T-cell (primary cell): Measurements from ENCODE around the gene GNAI1. TPM values are rescaled to one million over a fixed set of nuclear protein-coding genes. Genes with fewer than 3 reads are reported as not detected.

Experiments
- ATAC-seq, 4 experiments: fragments of 200-7000 bp in 3 of 4; fragments of 150-1000 bp in 1 of 4; cut with Tn5 transposase; replicated peaks in 1 of 4; 1 replicate in 3 of 4; 2 replicates in 1 of 4; pipeline ENCODE4 v1.10.0; 2021; ENCODE audit warnings: moderate library complexity in 3 of 4, mild to moderate bottlenecking in 2 of 4, moderate number of reproducible peaks in 1 of 4
- CTCF ChIA-PET, 2 donors: fragments of 300-600 bp; sonication (Branson Sonifier 250); formaldehyde crosslinking; loops; one replicate each; lab custom pipeline; 2022; ENCODE audit warnings: antibody characterized with exemption in 2 of 2; lab: Charles Lee
- POLR2A ChIA-PET, 2 donors: fragments of 300-600 bp; sonication (Branson Sonifier 250); formaldehyde crosslinking; loops; one replicate each; lab custom pipeline; 2022; ENCODE audit warnings: antibody characterized with exemption in 2 of 2; lab: Charles Lee
- DNase-seq, 35 experiments: peaks; one replicate each; pipeline versions ENCODE4 v3.0.0 to v3.0.0-alpha.2; 2013 to 2023
- H3K27ac ChIP-seq: one replicate; pipeline ENCODE4 v1.5.1; 2013; ENCODE audit warnings: low read length
- H3K27me3 ChIP-seq, 2 experiments: replicated peaks in 1 of 2; 1 replicate in 1 of 2; 2 replicates in 1 of 2; pipeline versions ENCODE4 v1.6.1 to v1.7.0; 2013; ENCODE audit warnings: low read length in 1 of 2, mixed read lengths in 1 of 2; ENCODE audit not compliant: control insufficient read depth in 2 of 2, insufficient read depth in 2 of 2; ENCODE audit errors: extremely low read depth in 1 of 2
- H3K36me3 ChIP-seq, 2 donors: 1 replicate in 1 of 2; 2 replicates in 1 of 2; pipeline versions ENCODE4 v1.6.1 to v1.7.0; 2013; ENCODE audit warnings: low read length in 1 of 2; ENCODE audit not compliant: control insufficient read depth in 2 of 2, insufficient read depth in 1 of 2; ENCODE audit errors: extremely low read depth in 1 of 2
- H3K4me1 ChIP-seq, 2 experiments: 1 replicate in 1 of 2; 2 replicates in 1 of 2; pipeline versions ENCODE4 v1.6.1 to v1.7.0; 2013; ENCODE audit warnings: low read length in 2 of 2, mixed read lengths in 1 of 2; ENCODE audit not compliant: insufficient read depth in 2 of 2, control insufficient read depth in 1 of 2; ENCODE audit errors: extremely low read depth in 1 of 2
- H3K4me3 ChIP-seq, 2 donors: 1 replicate in 1 of 2; 2 replicates in 1 of 2; pipeline versions ENCODE4 v1.5.1 to v1.7.0; 2013; ENCODE audit warnings: mild to moderate bottlenecking in 2 of 2, low read length in 1 of 2, moderate library complexity in 1 of 2; ENCODE audit not compliant: control insufficient read depth in 1 of 2; ENCODE audit errors: extremely low read depth in 1 of 2
- H3K9me3 ChIP-seq: 2 replicates; pipeline ENCODE4 v1.7.0; 2013
- H3K27ac Mint-ChIP-seq, 2 donors: one replicate each; pipeline ENCODE4 v1.8.0; 2020 to 2021; ENCODE audit warnings: mild to moderate bottlenecking in 2 of 2, mixed read lengths in 2 of 2
- H3K27me3 Mint-ChIP-seq, 2 donors: one replicate each; pipeline ENCODE4 v1.8.0; 2021 to 2022; ENCODE audit warnings: mixed read lengths in 2 of 2
- H3K36me3 Mint-ChIP-seq: one replicate; pipeline ENCODE4 v1.8.0; 2021; ENCODE audit warnings: mixed read lengths
- H3K4me1 Mint-ChIP-seq, 3 donors: one replicate each; pipeline ENCODE4 v1.8.0; 2020 to 2022; ENCODE audit warnings: mixed read lengths in 3 of 3, mild to moderate bottlenecking in 1 of 3
- H3K4me3 Mint-ChIP-seq, 3 donors: one replicate each; pipeline ENCODE4 v1.8.0; 2020 to 2022; ENCODE audit warnings: mild to moderate bottlenecking in 3 of 3, mixed read lengths in 3 of 3, moderate library complexity in 3 of 3
- H3K9me3 Mint-ChIP-seq, 3 donors: one replicate each; pipeline ENCODE4 v1.8.0; 2020 to 2022; ENCODE audit warnings: mixed read lengths in 3 of 3
- WGBS: methylation state at CpG from one replicate; pipeline ENCODE4 v1.1.5; 2013; ENCODE audit warnings: missing lambda C conversion rate; ENCODE audit not compliant: insufficient coverage; 5-methylcytosine and 5-hydroxymethylcytosine counted together
- total RNA-seq, 35 experiments: library from RNA in 6 of 35; stranded (reverse) in 6 of 35; fragments of 120-200 nt in 1 of 35; gene quantifications; one replicate each; pipeline versions ENCODE4 v1.2.1 to v1.2.4 and lab custom pipeline; 2013 to 2026

GNAI1 gene
- total RNA-seq, 5 donors from 2014 or later (not counting 1 experiment from before 2014, with no cell fraction given) = 0.79 to 3.3 (median 1.4) TPM

DNA sequence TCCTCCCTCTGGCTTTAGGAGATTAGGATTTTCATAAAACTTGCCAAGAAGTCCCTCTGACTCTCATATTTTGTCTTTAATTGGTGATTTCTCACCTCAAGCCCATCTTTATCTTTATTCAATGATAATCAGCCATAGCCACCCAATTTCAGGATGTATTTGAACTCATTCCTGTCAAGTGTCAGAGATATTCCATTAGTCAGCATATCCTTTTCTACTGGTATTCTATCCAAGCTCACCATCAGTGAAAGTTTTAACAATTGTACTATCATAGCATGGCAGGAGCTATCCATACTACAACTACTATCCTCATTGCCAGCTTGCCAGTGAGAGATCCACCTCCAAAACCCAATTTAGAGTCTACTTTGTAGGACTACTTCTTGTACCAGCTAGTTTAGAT, 114.6 kb downstream of the GNAI1 start:
- no peaks in the 10 kb centered on the region for H3K36me3 Mint-ChIP-seq
- ATAC-seq (no peak), DNase-seq (no peak)
- Histone ChIP-seq H3K27ac (no peak overlapping the region), H3K9me3 (no peaks in the 10 kb centered on the region), H3K27me3 (no peaks in the 10 kb centered on the region), H3K4me1 (no peaks in the 10 kb centered on the region), H3K36me3 (no peaks in the 10 kb centered on the region), H3K4me3 (no peak overlapping the region)
- ChIA-PET POLR2A (interaction anchor here in 1 of 2 donors (0.6 kb wide), 1 partner anchor 52 kb away, joined by 5 read pairs; no protein-coding TSS in a partner anchor), CTCF (no interaction called here)
- no peak overlapping the region for H3K4me3 Mint-ChIP-seq
- H3K4me1 Mint-ChIP-seq = peaks cover 0 to 1% (median 0%) of the 10 kb centered on the region in 3 donors
- H3K27me3 Mint-ChIP-seq = no peaks in the 10 kb centered on the region
- no peak overlapping the region for H3K27ac Mint-ChIP-seq
- H3K9me3 Mint-ChIP-seq = peaks cover 0 to 8% (median 2%) of the 10 kb centered on the region in 3 donors

DNA sequence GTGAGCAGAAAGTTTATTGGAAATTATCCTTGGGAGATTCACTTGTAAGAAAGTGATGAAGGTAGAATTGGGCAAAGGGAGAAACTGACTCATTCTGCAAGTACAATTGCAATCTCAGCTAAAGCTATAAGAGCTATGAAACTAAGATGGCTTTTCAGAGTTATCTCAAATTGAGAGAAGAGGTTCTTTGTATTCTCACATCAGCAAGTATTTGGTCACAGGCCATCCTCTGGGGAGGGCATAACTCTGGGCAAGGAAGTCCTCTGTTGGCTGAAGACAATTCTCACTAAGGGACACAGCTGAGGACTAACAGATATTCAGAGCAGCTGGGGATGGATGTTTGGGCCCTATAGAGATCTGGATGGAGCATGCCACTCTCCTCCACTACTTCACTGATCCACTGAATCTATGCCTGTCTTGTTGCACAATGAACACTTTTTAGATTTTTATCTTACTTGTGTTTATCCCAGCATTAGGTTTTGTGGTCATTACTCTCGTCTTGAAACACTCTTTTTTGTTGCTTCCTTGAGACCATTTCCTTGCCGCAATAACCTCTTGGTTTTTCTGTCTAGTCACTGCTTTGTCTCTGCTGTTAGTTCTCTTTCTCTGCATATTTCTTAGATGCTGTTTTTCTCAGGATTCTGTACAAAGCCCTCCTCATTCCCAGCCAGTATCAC, 115.1 kb downstream of the GNAI1 start:
- Histone ChIP-seq H3K4me1 (no peaks in the 10 kb centered on the region), H3K9me3 (no peaks in the 10 kb centered on the region), H3K27ac (no peak overlapping the region), H3K27me3 (no peaks in the 10 kb centered on the region), H3K4me3 (no peak overlapping the region), H3K36me3 (no peaks in the 10 kb centered on the region)
- peaks cover 0 to 1% (median 0%) of the 10 kb centered on the region in 3 donors for H3K4me1 Mint-ChIP-seq
- peaks cover 0 to 8% (median 2%) of the 10 kb centered on the region in 3 donors for H3K9me3 Mint-ChIP-seq
- CTCF ChIA-PET = no interaction called here
- ATAC-seq (no peak), DNase-seq (no peak)
- H3K36me3 Mint-ChIP-seq = no peaks in the 10 kb centered on the region
- POLR2A ChIA-PET = interaction anchor here in 1 of 2 donors (0.6 kb wide), 1 partner anchor 53 kb away, joined by 5 read pairs; no protein-coding TSS in a partner anchor
- 9% methylated on average over 2 of the region's 2 CpGs for WGBS
- no peak overlapping the region for H3K27ac Mint-ChIP-seq
- no peaks in the 10 kb centered on the region for H3K27me3 Mint-ChIP-seq
- H3K4me3 Mint-ChIP-seq = no peak overlapping the region

- Mint-ChIP-seq H3K9me3 (peaks cover 2 to 11% (median 6%) of the 10 kb centered on the region in 3 donors), H3K36me3 (no peaks in the 10 kb centered on the region), H3K27ac (no peak overlapping the region), H3K4me1 (peaks cover 0 to 1% (median 0%) of the 10 kb centered on the region in 3 donors), H3K27me3 (no peaks in the 10 kb centered on the region), H3K4me3 (no peak overlapping the region)
- Histone ChIP-seq H3K4me3 (no peak overlapping the region), H3K36me3 (no peaks in the 10 kb centered on the region), H3K4me1 (no peaks in the 10 kb centered on the region), H3K27me3 (no peaks in the 10 kb centered on the region), H3K9me3 (no peaks in the 10 kb centered on the region), H3K27ac (no peak overlapping the region)
- no peak for DNase-seq
- POLR2A ChIA-PET = no interaction called here
- CTCF ChIA-PET = no interaction called here
- 86% methylated on average over 1 of the region's 4 CpGs for WGBS
- ATAC-seq = no peak
These were observed 118.6 kb downstream of the GNAI1 start for GRCh38 chr7:80253237-80253636.

DNA sequence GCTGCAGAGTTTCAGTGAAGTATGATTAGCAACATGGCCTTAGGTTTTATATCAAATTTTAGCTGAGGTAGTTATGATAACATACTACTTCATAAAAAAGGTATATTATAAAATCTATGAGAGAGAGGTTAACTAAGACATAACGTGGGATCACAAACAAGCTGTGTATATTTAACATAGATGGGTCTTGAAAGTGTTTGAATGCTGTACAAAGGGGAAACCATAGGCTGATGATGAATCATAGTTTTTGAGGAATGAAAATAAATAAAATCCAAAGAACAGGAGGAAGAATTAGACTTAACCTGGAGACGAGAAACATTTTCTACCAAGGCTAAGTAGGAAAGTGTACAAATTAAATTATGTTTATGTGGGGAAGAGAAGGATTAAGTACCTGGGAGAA, 119.0 kb downstream of the GNAI1 start:
- Histone ChIP-seq H3K27me3 (no peaks in the 10 kb centered on the region), H3K27ac (no peak overlapping the region), H3K4me1 (no peaks in the 10 kb centered on the region), H3K9me3 (no peaks in the 10 kb centered on the region), H3K4me3 (no peak overlapping the region), H3K36me3 (no peaks in the 10 kb centered on the region)
- CTCF ChIA-PET = no interaction called here
- WGBS = 80% methylated on average over 1 of the region's 2 CpGs
- Mint-ChIP-seq H3K27me3 (no peaks in the 10 kb centered on the region), H3K4me1 (peaks cover 0 to 1% (median 0%) of the 10 kb centered on the region in 3 donors), H3K27ac (no peak overlapping the region), H3K4me3 (no peak overlapping the region), H3K9me3 (peaks cover 2 to 11% (median 6%) of the 10 kb centered on the region in 3 donors), H3K36me3 (no peaks in the 10 kb centered on the region)
- DNase-seq = no peak
- ATAC-seq = no peak
- POLR2A ChIA-PET = no interaction called here

DNA sequence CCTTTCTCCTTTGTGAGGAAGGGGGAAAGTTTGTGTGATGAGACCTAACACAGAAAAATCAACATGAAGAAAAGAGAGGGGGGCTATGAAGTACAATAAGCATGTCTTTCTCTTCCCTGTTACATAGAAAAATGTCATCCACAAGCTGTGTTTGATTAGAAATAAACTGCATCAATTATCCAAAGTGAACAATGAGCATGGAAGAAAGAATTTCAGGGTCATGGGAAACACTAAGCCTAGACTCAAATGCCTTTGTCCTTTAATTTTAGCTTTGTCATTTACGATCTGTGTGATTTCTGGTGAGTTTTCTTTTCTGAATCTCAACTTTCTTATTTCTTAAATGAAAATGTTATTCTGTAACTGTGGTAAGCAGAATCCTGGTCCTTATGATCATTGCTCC, 121.0 kb downstream of the GNAI1 start:
- Mint-ChIP-seq H3K27me3 (no peaks in the 10 kb centered on the region), H3K4me1 (no peaks in the 10 kb centered on the region), H3K9me3 (peaks cover 2 to 8% (median 6%) of the 10 kb centered on the region in 3 donors), H3K36me3 (no peaks in the 10 kb centered on the region), H3K4me3 (no peak overlapping the region), H3K27ac (no peak overlapping the region)
- no peaks in the 10 kb centered on the region for H3K9me3 ChIP-seq
- no peak overlapping the region for H3K4me3 ChIP-seq
- no peaks in the 10 kb centered on the region for H3K4me1 ChIP-seq
- no peaks in the 10 kb centered on the region for H3K27me3 ChIP-seq
- no peak for DNase-seq
- ATAC-seq = no peak
- no peak overlapping the region for H3K27ac ChIP-seq
- ChIA-PET CTCF (no interaction called here), POLR2A (no interaction called here)
- WGBS = no CpG with 5 or more reads among the region's 1 CpG
- no peaks in the 10 kb centered on the region for H3K36me3 ChIP-seq

GRCh38 chr7:80257756-80258155, 123.1 kb downstream of the GNAI1 start:
- no peak overlapping the region for H3K4me3 ChIP-seq
- Mint-ChIP-seq H3K27ac (no peak overlapping the region), H3K27me3 (no peaks in the 10 kb centered on the region), H3K36me3 (no peaks in the 10 kb centered on the region), H3K9me3 (peaks cover 2 to 11% (median 6%) of the 10 kb centered on the region in 3 donors), H3K4me1 (no peaks in the 10 kb centered on the region), H3K4me3 (no peak overlapping the region)
- DNase-seq (no peak), ATAC-seq (no peak)
- no peaks in the 10 kb centered on the region for H3K9me3 ChIP-seq
- H3K36me3 ChIP-seq = no peaks in the 10 kb centered on the region
- H3K4me1 ChIP-seq = no peaks in the 10 kb centered on the region
- H3K27ac ChIP-seq = no peak overlapping the region
- no peaks in the 10 kb centered on the region for H3K27me3 ChIP-seq
- WGBS = no CpG with 5 or more reads among the region's 3 CpGs
- POLR2A ChIA-PET = no interaction called here
- CTCF ChIA-PET = no interaction called here
